Activated CD8-positive, alpha-beta memory T cell treated with anti-CD3 and anti-CD28 coated beads for 48 hours (primary cell): ENCODE measurements around the gene SRRT.

Experiments used
- DNase-seq, 3 experiments: peaks; one replicate each; pipeline ENCODE4 v3.0.0-alpha.2; 2020; ENCODE audit warnings: low read depth in 2 of 3, low spot score in 2 of 3

SRRT gene, protein sequence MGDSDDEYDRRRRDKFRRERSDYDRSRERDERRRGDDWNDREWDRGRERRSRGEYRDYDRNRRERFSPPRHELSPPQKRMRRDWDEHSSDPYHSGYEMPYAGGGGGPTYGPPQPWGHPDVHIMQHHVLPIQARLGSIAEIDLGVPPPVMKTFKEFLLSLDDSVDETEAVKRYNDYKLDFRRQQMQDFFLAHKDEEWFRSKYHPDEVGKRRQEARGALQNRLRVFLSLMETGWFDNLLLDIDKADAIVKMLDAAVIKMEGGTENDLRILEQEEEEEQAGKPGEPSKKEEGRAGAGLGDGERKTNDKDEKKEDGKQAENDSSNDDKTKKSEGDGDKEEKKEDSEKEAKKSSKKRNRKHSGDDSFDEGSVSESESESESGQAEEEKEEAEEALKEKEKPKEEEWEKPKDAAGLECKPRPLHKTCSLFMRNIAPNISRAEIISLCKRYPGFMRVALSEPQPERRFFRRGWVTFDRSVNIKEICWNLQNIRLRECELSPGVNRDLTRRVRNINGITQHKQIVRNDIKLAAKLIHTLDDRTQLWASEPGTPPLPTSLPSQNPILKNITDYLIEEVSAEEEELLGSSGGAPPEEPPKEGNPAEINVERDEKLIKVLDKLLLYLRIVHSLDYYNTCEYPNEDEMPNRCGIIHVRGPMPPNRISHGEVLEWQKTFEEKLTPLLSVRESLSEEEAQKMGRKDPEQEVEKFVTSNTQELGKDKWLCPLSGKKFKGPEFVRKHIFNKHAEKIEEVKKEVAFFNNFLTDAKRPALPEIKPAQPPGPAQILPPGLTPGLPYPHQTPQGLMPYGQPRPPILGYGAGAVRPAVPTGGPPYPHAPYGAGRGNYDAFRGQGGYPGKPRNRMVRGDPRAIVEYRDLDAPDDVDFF

DNA sequence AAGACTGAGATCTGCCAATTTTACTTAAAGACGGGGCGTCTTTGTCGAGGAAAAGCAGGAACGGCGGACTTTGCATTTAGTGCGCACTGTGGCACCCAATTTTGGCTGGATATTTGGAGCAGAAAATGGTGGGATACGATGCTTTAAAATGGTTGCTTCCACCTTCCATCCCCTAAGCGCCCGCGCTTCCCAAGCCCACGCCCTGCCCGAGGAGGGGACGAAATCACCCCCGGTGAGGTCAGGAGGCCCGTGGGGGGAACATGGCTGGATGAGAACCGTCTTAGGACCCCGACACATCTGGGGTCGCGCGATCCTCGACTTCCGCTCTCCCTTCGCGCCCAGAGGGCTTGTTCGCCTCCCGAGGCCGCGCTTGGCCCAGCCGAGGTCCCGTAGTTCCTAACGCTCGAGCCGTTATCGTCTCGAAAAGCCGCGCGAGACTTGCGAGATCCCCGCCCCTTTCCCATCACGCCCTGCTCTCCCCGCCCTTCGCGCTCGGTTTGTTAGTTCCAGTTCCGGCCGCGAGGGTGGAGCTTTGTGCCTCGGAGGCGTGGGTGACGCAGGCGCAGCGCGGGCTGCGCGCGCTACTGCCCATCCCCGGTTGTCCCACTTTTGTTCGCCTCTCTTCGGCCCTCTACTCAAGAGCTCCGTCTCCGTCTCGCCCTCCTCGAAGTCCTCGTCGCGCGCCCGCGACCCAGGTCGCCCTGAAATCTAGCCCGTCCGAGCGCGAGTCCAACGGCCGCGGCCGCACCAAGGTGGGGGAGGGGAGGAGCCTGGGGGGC is at the start of gene SRRT:
TSS of gene SRRT (plus strand) at position 527 of the 779 bp plus-strand sequence. CDS start 488 bp downstream, outside the sequence.
- DNase-seq: peak; percentile 92 to 97 (median 93)

DNA sequence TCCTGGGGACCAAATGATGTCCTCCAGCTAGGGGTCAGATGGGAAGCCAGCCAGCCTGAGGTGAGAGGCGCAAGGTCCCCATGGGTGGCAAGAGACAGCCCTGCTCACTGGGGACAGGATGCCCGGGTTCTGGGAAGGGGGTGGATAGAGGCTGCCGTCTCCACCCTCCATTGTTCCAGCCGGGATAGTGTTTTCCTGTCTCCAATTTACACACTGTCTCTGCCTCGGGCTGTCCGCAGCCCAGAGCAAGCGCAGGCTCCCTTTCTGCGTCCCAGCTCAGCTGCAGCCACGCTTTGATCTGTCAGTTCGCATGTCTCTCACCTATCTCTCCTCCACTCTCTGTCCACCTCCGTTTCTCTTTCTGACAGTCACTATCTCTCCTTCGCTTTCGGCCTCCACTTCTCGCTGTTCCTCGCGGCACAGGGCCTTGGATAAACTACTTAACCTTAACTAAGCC is 49.7 kb upstream of the SRRT start:
- DNase-seq: no peak

DNA sequence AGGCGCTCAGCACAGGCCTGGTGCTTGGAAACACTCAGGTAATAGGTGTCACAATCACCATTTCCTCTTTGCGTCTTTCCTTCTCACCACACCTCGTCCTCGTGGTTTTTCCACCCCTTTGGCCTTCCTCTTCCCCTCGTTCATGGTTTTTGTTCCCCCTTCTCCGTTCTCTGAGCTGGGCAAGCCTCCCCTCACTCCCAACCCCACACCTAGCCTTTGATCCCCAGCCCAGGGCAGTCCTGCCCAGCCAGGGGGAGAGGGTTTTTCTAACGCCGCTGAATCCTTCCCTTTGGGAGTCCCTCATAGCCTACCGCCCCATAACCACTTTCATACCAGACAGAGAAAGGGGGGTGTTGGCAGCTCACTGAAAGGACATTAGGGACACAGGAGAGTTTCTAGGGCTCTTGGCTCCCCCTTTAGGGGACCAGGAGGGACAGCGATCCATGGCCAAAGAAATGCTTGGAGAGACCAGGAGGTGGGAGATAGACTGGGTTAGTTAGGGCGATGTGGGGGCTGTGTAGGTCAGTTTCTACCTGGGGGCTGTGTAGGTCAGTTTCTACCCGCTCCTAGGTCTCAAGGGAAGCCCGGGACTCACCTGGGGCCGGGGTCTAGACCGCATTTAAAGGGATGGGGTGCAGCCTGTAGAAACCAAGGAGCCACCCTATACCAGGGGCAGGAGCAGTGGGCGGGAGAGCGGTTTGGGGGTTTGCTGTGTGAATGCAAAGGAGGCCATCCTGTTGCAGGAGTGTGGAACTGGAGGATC is 49.0 kb upstream of the SRRT start:
- DNase-seq: no peak

DNA sequence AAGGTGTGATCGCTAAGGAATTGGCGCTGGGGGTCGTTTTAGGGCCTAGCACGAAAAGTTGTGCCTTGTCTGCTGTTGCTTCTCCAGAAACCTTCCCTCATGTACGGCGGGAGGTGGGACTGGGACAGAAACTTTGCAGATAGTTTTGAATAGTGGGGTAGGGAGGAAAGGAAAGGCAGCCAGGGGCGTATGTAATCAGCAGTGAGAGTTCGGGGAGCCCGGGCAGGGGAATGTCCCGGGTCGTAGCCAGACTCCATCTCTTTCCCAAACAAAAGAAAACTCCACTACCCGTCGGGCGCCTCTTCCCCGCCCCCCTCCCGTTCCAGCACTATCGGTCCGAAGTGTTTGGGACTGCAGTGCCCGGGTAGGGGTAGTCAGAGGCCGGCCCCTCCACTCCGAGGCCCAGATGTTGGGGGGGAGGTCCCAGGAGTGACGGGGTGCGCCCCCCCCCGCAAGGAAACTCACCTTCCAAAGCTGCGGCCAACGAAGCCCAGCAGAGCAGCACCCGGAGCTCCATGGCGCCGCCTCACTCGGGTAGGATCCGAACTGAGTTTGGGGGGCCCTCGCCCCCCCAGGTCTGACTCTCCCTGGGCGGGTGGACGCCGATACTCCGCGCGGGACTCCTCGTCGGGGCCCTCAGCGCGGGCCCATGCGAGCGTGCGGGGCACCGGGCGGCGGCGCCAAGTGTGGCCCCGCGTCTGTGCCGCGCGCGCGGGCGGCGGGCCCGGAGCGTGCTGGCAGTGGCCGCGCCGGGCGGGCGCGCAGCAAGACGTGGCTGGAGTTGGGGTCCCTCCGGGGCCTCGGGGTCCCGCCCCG is 48.2 kb upstream of the SRRT start:
- DNase-seq: no peak

DNA sequence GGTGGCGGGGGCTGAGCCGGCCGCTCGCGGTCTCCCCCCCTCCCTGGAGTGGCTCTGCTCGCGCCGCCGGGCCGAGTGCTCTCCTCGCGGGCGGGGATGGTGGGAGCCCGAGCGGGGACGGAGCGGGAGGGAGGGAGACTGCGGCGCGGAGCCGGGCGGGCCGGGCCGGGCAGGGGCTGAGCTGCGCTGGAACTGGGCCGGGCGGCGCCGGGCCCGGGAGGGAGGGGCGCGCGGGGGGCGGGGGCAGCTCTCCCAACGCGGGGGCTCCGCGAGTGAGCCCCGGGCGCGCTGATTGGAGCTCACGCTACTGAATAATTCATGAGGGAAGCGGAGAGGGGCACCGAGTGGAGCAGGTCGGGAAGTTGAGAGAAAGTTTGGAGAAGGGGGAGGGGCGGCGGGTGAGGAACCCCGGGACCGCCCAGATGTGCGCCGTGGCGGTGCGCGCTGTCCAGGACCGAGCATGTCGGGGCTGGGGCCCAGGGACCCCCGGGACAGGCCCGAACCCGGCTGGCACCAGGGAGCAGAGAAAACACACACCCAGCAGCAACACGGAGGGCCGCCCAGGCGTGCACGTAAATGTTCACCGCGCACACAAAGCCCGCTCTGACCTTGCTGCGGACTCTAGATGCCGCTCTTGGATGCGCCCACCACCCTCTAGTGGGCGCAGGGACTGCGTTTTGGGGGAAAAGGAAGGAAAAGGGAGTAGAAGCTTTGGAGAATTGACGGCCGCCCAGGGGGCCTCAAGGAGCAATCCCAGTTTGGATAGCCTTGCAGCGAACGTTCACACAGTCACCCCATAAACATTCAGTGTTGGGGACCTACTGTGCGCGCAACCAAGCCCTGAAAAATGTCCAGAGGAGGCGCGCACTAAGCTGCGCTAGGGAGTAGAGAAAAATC is 47.3 kb upstream of the SRRT start, which contains the start of gene EPHB4:
TSS of gene EPHB4 (minus strand) at position 194 of the 897 bp plus-strand sequence. CDS start 493 bp downstream, outside the sequence.
- DNase-seq: no peak

DNA sequence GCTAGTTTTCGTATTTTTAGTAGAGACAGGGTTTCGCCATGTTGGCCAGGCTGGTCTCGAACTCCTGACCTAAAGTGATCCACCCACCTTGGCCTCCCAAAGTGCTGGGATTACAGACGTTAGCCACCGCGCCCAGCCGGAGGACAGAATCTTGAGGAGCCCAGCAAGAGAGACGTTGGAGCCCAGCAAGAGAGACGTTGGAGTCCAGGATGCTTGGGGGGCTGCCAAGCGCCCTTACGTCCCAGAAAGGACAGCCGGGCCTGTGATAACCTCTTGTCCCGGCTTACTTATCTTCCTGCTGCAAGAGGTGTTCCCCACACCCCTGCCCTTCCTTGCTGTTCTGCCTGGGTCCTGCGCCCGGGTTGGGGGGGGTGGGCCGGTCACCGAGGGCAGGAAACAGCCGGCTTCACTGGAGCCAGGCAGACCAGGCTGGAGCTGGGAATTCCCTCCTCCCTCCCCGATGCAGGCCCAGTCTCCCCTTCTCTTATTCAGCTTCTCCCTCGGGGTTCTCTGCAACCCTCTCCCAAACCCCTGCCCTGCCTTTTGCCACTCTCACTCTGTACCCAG is 45.7 kb upstream of the SRRT start:
- no peak for DNase-seq

DNA sequence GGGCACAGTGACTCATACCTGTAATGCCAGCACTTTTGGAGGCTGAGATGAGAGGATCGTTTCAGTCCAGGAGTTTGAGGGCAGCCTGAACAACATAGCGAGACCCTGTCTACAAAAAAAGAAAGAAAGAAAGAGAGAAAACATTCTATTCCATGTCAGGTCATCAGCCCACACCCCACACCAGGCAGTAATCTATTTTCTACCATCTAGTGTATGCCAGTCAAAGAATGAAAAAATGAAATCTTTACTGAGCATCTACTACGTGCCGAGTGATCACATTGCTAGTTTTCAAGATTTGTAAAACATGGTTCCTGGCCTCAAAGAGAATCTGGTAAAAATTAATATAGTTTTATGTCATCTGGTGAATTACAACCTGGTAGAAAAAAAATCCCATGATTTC is 44.5 kb upstream of the SRRT start:
- no peak for DNase-seq

DNA sequence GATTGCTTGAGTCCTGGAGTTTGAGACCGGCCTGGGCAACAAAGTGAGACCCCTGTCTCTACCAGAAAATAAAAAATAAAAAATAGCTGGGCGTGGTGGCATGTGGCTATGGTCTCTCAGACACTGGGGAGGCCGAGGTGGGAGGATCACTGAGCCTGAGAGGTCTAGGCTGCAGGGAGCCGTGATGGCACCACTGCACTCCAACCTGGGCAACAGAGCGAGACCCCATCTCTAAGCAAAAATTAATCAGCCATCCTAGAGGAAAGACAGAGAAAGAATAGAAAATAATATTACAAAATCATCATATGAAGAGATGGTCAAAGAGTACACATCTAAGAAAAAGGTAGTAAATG is 42.6 kb upstream of the SRRT start:
- no peak for DNase-seq

DNA sequence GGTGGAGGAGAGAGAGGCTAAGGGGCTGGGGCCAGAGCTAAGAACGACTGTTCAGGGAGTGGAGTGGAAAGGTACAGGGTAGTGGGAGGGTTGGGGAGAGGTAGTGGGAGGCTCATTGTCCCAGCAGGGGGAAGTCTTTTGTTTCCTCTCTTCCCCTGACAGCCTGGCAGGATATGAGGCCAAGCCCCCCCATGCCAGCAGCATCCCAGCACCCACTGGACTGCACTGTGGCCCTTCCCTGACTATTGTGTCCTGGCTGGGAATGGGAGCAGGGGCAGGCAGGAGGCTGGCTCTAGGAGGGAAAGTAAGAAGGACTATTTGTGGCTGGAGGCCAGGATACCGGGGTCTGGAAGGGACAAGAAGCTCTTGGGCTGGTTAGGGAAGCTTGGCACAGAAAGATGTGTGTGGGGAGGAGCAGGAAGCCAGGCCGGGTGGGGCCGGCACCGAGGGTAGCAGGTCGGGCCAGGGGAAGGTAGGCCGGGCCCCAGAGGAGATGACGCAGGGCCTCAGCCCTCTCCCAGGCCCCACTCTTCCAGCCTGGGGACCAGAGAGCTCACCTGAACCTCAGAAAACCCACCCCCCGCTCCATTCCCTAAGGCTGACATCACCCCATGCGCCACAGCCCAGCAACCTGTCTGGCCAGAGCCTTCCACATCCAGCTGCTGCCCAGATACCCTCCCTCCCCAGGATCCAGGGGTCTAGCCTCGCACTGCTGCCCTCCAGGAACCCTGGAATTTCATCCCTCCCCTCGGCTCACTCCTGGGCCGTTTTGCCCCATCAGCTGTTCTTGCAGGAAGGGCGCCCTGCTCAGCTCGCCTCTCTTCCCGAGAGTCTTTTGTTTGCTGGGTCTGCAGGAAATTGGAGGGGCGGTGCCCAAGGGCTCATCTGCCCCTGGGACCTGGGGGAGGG is 38.7 kb upstream of the SRRT start:
- DNase-seq: no peak

DNA sequence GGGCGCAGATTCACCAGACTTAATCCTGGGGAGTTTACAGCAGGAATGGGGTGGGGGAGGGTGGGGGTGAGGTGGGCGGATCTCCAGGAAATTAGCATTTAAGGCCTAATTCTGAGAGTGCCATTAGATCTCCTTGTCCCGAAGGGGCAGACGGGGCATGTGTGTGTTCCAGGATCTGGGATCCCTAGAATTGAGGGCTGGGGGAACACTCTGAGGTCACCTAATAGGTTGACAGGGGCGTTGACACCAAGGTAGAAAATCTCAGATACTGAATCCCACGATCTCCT is 38.1 kb upstream of the SRRT start:
- no peak for DNase-seq

DNA sequence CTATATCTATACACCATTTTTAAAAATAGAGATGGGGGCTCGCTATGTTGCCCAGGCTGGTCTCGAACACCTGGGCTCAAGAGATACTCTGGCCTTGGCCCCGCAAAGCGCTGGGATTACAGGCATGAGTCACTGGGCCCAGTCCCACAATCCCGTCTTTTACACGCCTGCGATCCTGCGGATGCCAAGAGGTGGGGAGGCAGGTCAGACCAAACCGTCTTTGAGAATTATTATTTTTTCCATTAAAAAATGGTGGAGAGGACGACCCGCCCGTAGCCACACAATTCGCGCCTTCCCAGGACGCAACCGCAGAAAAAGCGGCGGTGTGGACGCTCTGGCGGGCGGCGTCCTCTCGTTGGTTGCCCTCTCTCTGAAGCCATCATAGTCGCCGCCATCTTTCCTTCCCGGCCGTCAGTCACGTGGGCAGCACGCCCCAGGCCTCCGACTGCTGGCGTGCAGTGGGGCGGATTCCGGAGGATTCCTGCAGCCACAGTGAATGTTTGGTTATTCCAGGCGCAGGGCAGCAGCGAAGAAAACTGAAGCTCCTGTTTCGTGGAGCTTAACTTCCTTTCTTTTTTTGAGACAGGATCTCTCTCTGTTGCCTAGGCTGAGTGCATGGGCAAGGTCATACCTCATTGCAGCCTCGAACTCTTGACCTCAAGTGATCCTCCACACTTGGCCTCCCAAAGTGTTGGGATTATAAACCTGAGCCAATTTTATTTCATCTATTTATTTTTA is 37.6 kb upstream of the SRRT start:
- DNase-seq: peak; percentile 30 to 58 (median 36)

DNA sequence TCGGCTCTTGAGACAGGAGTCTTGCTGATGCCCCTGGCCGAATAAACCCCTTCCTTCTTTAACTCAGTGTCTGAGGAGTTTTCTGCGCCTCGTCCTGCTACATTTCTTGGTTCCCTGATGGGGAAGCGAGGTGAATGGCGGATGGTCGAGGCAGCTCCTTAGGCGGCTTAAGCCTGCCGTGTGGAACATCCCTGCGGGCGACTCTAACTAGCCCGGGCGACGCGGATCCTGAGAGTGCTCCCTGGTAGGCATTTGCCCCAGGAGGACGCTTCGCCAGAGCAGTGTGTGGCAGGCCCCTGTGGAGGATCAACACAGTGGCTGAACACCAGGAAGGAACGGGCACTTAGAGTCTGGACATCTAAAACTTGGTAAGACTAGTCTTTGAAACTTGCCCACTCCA is 35.5 kb upstream of the SRRT start:
- no peak for DNase-seq

DNA sequence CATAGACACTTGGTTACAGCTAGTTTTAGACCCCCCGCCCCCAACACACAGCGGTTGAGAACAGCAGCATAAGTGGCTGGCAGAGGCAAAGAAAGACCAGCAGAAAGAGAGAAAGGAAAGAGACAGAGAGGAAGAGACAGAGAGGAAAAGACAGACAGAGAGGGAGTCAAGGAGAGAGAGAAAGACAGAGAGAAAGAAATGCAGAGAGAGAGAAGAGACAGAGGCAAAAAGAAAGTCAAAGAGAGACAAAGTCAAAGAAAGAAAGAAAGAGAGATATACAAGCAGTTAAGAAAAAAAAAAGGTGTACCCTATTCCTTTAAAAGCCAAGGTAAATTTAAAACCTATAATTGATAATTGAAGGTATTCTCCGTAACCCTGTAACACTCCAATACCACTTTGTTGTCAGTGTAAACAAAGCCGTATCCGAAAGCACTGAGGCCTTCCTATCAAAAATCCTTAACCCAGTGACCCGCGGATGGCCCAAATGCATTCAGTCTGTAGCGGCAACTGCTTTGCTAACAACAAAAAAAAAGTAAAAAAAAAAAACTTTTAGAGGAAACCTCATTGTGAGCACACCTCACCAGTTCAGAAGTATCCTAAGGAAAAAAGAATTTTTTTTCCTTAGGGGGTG is 34.3 kb upstream of the SRRT start:
- DNase-seq: no peak

DNA sequence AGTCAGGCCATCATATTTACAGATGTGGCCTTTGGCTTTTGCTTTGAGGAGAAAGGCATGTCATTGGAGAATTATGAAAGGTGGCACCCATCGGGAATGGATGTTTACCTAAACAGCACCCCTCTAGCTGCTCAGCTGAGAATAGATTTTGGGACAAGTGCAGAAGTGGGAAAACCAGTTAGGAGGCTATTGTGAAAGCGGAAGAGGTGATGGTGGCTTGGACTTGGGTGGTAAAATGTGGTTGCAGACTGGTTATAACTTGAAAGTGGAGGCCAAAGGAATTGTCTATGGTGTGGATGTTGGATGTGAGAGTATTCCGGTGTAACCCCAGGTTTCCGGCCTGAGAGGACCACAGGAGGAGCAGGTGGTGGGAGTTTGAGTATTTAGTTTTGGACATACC is 27.5 kb upstream of the SRRT start:
- no peak for DNase-seq

DNA sequence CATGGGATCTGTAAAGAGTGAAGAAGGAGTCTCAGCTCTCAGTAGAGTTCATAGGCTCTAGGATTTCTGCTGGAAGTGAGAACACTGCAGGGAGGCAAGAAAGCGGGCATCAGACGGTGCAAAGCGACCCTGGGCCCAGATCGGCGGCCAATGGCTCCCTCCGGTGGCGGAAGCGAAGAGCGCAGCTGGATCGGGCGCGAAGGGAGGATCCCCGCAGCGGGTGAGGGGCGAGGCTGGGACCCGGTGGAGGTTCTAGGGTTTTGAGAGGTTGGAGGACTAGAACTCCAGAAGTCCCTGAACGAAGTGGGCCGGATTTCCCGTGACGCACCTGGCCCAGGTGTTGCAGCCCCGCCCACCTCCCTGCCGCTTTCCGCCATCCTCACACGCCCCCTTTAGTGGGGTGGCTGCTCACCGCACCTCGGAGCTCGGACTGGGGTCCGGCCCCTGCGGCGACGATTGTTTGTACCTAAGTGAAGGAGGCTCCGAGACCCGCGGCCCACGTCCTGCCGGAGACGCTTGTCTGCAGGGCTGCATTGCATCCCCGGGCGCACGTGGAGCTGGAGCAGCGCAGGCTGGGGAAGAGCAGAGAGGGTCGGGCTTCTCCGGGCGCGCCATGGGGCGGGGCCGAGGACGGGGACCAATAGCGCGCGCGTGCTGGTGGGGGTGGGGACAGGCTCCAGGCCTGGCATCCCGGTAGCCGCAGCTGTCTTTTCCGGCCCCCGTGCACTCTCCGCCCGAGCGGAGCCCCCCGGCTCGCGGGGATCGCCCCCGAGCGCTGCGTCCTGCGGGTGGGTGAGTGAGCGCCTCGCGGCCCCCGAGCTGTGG is 22.6 kb upstream of the SRRT start, which contains the start of gene SLC12A9:
TSS of gene SLC12A9 (plus strand) at position 666 of the 825 bp plus-strand sequence. CDS start 1,485 bp downstream, outside the sequence.
- peak; percentile 74 to 77 (median 76) for DNase-seq
